ENCODE data around the gene ARHGEF26.

ARHGEF26 gene

DNA sequence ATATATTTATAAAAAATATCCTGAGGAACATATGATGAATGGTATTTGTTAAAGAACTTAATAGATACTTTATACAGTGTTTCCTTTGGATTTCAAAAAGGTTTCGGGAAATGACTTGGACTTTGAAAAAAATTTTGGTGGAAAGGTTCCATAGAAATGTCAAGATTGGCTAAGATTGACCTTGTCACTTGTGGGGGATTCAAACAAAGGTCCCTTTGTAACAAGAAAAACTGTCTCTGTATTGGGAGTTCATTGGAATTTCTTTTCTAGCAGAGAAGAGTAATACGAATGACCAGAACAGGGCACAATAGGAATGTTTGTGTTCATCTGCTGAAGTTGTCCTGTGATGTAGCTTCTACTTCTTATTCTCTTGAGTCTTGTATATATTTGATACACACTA is 43.2 kb downstream of the ARHGEF26 start:
- ATAC-seq, result no peak
- TF ChIP-seq RARB (CRISPR knock-in tag; IDR thresholded peaks at IDR 0.05) (no peak), GLIS3 (CRISPR knock-in tag; IDR thresholded peaks at IDR 0.05) (no peak), ZFP3 (CRISPR knock-in tag; IDR thresholded peaks at IDR 0.05) (no peak), ZNF565 (CRISPR knock-in tag; conservative IDR thresholded peaks at IDR 0.05; ENCODE audit: low read depth) (no peak), OSR1 (CRISPR knock-in tag; IDR thresholded peaks at IDR 0.05) (no peak), ZNF70 (CRISPR knock-in tag; IDR thresholded peaks at IDR 0.05) (no peak), TOX (CRISPR knock-in tag; IDR thresholded peaks at IDR 0.05; ENCODE audit: borderline replicate concordance) (no peak), ISL1 (CRISPR knock-in tag; IDR thresholded peaks at IDR 0.05) (no peak)
- TF ChIP-seq, protein P1, sequence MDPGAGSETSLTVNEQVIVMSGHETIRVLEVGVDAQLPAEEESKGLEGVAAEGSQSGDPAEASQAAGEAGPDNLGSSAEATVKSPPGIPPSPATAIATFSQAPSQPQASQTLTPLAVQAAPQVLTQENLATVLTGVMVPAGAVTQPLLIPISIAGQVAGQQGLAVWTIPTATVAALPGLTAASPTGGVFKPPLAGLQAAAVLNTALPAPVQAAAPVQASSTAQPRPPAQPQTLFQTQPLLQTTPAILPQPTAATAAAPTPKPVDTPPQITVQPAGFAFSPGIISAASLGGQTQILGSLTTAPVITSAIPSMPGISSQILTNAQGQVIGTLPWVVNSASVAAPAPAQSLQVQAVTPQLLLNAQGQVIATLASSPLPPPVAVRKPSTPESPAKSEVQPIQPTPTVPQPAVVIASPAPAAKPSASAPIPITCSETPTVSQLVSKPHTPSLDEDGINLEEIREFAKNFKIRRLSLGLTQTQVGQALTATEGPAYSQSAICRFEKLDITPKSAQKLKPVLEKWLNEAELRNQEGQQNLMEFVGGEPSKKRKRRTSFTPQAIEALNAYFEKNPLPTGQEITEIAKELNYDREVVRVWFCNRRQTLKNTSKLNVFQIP (CRISPR knock-in tag; IDR thresholded peaks at IDR 0.05; ENCODE audit: borderline replicate concordance, low read depth), result no peak

DNA sequence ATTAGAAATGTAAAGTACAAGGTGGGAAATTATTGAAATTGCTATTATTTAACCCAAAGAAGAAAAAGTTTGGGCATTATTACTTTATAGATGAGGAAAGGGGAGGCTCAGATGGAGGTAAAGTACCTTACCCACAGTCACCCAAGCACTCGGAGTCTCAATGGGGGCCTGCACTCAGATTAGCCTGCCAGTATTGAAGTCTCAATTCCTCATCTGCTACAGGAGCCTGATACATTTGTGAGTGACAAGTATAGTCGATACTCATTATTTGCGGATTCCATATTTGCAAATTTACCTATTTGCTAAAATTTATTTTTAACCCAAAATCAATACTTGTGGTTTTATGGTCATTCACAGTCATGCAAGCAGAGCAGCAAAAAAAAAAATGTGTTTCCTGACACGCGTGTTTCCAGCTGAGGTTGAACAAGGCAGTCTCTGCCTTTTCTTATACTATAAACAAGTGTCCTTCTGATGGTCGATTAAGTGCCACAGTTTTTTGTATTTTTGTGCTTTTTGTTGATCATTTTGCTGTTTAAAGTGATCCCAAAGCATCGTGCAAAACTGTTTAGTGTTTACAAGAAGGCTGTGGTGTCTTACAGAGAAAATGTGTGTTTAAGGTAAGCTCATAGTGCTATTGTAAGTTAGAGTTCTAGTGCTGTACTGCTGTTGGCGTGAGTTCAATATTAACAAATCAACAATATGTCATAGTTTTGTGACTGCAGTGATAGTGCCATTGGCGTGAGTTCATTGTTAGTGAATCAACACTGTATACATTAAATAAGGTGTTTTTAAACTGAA is 48.0 kb downstream of the ARHGEF26 start:
- no peak for ATAC-seq
- TF ChIP-seq PPARA (CRISPR knock-in tag; IDR thresholded peaks at IDR 0.05; ENCODE audit: borderline replicate concordance), result no peak
- no peak for TF ChIP-seq RARB (CRISPR knock-in tag; IDR thresholded peaks at IDR 0.05)
- no peak for TF ChIP-seq ZFP3 (CRISPR knock-in tag; IDR thresholded peaks at IDR 0.05)
- no peak for TF ChIP-seq ZFP30 (CRISPR knock-in tag; IDR thresholded peaks at IDR 0.05)
- TF ChIP-seq, protein P2, sequence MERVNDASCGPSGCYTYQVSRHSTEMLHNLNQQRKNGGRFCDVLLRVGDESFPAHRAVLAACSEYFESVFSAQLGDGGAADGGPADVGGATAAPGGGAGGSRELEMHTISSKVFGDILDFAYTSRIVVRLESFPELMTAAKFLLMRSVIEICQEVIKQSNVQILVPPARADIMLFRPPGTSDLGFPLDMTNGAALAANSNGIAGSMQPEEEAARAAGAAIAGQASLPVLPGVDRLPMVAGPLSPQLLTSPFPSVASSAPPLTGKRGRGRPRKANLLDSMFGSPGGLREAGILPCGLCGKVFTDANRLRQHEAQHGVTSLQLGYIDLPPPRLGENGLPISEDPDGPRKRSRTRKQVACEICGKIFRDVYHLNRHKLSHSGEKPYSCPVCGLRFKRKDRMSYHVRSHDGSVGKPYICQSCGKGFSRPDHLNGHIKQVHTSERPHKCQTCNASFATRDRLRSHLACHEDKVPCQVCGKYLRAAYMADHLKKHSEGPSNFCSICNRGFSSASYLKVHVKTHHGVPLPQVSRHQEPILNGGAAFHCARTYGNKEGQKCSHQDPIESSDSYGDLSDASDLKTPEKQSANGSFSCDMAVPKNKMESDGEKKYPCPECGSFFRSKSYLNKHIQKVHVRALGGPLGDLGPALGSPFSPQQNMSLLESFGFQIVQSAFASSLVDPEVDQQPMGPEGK (CRISPR knock-in tag; IDR thresholded peaks at IDR 0.05; ENCODE audit: borderline replicate concordance), result no peak
- TF ChIP-seq SNAI2 (CRISPR knock-in tag; IDR thresholded peaks at IDR 0.05), result no peak
- no peak for TF ChIP-seq ISL1 (CRISPR knock-in tag; IDR thresholded peaks at IDR 0.05)
- no peak for TF ChIP-seq ZNF70 (CRISPR knock-in tag; IDR thresholded peaks at IDR 0.05)
- no peak for TF ChIP-seq GLIS3 (CRISPR knock-in tag; IDR thresholded peaks at IDR 0.05)
- TF ChIP-seq, protein P3, sequence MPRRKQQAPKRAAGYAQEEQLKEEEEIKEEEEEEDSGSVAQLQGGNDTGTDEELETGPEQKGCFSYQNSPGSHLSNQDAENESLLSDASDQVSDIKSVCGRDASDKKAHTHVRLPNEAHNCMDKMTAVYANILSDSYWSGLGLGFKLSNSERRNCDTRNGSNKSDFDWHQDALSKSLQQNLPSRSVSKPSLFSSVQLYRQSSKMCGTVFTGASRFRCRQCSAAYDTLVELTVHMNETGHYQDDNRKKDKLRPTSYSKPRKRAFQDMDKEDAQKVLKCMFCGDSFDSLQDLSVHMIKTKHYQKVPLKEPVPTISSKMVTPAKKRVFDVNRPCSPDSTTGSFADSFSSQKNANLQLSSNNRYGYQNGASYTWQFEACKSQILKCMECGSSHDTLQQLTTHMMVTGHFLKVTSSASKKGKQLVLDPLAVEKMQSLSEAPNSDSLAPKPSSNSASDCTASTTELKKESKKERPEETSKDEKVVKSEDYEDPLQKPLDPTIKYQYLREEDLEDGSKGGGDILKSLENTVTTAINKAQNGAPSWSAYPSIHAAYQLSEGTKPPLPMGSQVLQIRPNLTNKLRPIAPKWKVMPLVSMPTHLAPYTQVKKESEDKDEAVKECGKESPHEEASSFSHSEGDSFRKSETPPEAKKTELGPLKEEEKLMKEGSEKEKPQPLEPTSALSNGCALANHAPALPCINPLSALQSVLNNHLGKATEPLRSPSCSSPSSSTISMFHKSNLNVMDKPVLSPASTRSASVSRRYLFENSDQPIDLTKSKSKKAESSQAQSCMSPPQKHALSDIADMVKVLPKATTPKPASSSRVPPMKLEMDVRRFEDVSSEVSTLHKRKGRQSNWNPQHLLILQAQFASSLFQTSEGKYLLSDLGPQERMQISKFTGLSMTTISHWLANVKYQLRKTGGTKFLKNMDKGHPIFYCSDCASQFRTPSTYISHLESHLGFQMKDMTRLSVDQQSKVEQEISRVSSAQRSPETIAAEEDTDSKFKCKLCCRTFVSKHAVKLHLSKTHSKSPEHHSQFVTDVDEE (CRISPR knock-in tag; IDR thresholded peaks at IDR 0.05), result no peak
- TF ChIP-seq ARNTL (CRISPR knock-in tag; IDR thresholded peaks at IDR 0.05; ENCODE audit: borderline replicate concordance, low read depth), result no peak
- TF ChIP-seq TCF4 (CRISPR knock-in tag; IDR thresholded peaks at IDR 0.05; ENCODE audit: borderline replicate concordance), result no peak
- TF ChIP-seq BACH2 (CRISPR knock-in tag; IDR thresholded peaks at IDR 0.05; ENCODE audit: borderline replicate concordance), result no peak

DNA sequence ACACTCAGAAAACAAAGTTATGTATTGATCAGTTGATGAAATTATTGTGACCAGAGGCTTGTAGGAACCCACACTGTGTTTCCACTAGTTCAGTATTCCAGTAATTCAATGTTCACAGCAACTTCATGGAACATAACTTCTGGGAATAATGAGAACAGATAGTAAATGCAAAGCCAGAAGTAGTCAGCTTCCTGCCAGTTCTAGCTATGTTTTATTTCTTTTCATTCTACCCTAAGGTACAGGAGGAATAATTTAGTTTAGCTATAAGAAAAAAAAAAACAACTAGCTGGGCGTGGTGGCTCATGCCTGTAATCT is 48.6 kb downstream of the ARHGEF26 start:
- no peak for TF ChIP-seq SNAI2 (CRISPR knock-in tag; IDR thresholded peaks at IDR 0.05)
- TF ChIP-seq, protein P4, sequence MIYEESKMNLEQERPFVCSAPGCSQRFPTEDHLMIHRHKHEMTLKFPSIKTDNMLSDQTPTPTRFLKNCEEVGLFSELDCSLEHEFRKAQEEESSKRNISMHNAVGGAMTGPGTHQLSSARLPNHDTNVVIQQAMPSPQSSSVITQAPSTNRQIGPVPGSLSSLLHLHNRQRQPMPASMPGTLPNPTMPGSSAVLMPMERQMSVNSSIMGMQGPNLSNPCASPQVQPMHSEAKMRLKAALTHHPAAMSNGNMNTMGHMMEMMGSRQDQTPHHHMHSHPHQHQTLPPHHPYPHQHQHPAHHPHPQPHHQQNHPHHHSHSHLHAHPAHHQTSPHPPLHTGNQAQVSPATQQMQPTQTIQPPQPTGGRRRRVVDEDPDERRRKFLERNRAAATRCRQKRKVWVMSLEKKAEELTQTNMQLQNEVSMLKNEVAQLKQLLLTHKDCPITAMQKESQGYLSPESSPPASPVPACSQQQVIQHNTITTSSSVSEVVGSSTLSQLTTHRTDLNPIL (CRISPR knock-in tag; IDR thresholded peaks at IDR 0.05; ENCODE audit: low read depth), result no peak
- ATAC-seq, result no peak

DNA sequence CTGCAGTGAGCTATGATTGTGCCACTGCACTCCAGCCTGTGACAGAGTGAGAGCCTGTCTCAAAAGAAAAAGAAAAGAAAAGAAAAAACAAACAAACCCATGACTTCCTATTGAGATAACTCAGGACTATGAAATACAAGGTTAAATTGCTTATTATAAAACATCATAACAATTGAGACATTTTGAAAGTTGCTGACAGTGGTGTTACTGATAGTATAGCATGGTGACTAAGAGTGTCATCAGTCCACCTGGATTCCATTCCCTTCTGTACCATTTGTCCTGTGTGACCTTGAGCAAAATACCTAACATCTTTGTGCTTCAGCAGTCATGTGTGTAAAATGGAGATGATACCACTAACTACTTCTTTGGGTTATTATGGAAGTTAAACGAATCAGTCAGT is 49.1 kb downstream of the ARHGEF26 start:
- TF ChIP-seq ZFP3 (CRISPR knock-in tag; IDR thresholded peaks at IDR 0.05), result no peak
- no peak for TF ChIP-seq TCF4 (CRISPR knock-in tag; IDR thresholded peaks at IDR 0.05; ENCODE audit: borderline replicate concordance)
- TF ChIP-seq CSDC2 (CRISPR knock-in tag; IDR thresholded peaks at IDR 0.05), result no peak
- no peak for TF ChIP-seq ZNF70 (CRISPR knock-in tag; IDR thresholded peaks at IDR 0.05)
- no peak for TF ChIP-seq ISL1 (CRISPR knock-in tag; IDR thresholded peaks at IDR 0.05)
- TF ChIP-seq SNAI2 (CRISPR knock-in tag; IDR thresholded peaks at IDR 0.05), result no peak
- TF ChIP-seq, protein P1 (CRISPR knock-in tag; IDR thresholded peaks at IDR 0.05; ENCODE audit: borderline replicate concordance, low read depth), result no peak
- TF ChIP-seq ZFP30 (CRISPR knock-in tag; IDR thresholded peaks at IDR 0.05), result no peak
- no peak for TF ChIP-seq OSR1 (CRISPR knock-in tag; IDR thresholded peaks at IDR 0.05)
- TF ChIP-seq PPARA (CRISPR knock-in tag; IDR thresholded peaks at IDR 0.05; ENCODE audit: borderline replicate concordance), result no peak
- TF ChIP-seq, protein P4 (CRISPR knock-in tag; IDR thresholded peaks at IDR 0.05; ENCODE audit: low read depth), result no peak
- no peak for ATAC-seq
